Measurements from ENCODE around the gene GLI1. TPM values are rescaled to one million over a fixed set of nuclear protein-coding genes. Genes with fewer than 3 reads are reported as not detected.

The GLI1 gene
- total RNA-seq, 2 donors from 2014 or later: 1.7 to 11.5 TPM

GRCh38 chr12:57460841-57461275 is 1.3 kb downstream of the GLI1 start:
- DNase-seq (ENCODE audit: low spot score): no peak
- WGBS: 3% methylated on average over 19 of the region's 19 CpGs
- Histone ChIP-seq H3K36me3 (no peaks in the 10 kb centered on the region), H3K9me3 (no peaks in the 10 kb centered on the region), H3K27ac (peak overlapping the region; percentile 50 to 86), H3K4me3 (peak overlapping the region; percentile 55 to 60), H3K27me3 (replicated peaks; ENCODE audit: insufficient read depth) (no peaks in the 10 kb centered on the region), H3K4me1 (replicated peaks) (peaks cover 9% of the 10 kb centered on the region)
- intact Hi-C loops (cut with DNase I): loop anchor here (10.0 kb wide), 1 partner anchor 164 kb away; no protein-coding TSS in a partner anchor
- TF ChIP-seq POLR2AphosphoS5 (IDR thresholded peaks at IDR 0.05): no peak
- TF ChIP-seq POLR2A (IDR thresholded peaks at IDR 0.05): no peak
- TF ChIP-seq CTCF (IDR thresholded peaks at IDR 0.05): no peak

GRCh38 chr12:57461276-57461916 is 1.8 kb downstream of the GLI1 start:
- Histone ChIP-seq H3K27me3 (replicated peaks; ENCODE audit: insufficient read depth) (no peaks in the 10 kb centered on the region), H3K4me1 (replicated peaks) (peaks cover 9% of the 10 kb centered on the region), H3K27ac (peak overlapping the region; percentile 86 to 89), H3K36me3 (no peaks in the 10 kb centered on the region), H3K9me3 (no peaks in the 10 kb centered on the region), H3K4me3 (peak overlapping the region; percentile 55 to 60)
- DNase-seq (ENCODE audit: low spot score): peak; percentile 41
- no peak for TF ChIP-seq POLR2AphosphoS5 (IDR thresholded peaks at IDR 0.05)
- TF ChIP-seq CTCF (IDR thresholded peaks at IDR 0.05): no peak
- TF ChIP-seq POLR2A (IDR thresholded peaks at IDR 0.05): no peak
- 2% methylated on average over 32 of the region's 32 CpGs for WGBS
- intact Hi-C loops (cut with DNase I): loop anchor here (10.0 kb wide), 1 partner anchor 163 kb away; no protein-coding TSS in a partner anchor

GRCh38 chr12:57461917-57462250 is 2.3 kb downstream of the GLI1 start:
- intact Hi-C loops (cut with DNase I): loop anchor here (10.0 kb wide), 1 partner anchor 163 kb away; no protein-coding TSS in a partner anchor
- Histone ChIP-seq H3K9me3 (no peaks in the 10 kb centered on the region), H3K27me3 (replicated peaks; ENCODE audit: insufficient read depth) (no peaks in the 10 kb centered on the region), H3K4me3 (peak overlapping the region; percentile 55 to 60), H3K4me1 (replicated peaks) (peaks cover 9% of the 10 kb centered on the region), H3K27ac (peak overlapping the region; percentile 86 to 89), H3K36me3 (no peaks in the 10 kb centered on the region)
- TF ChIP-seq POLR2AphosphoS5 (IDR thresholded peaks at IDR 0.05) (no peak), CTCF (IDR thresholded peaks at IDR 0.05) (no peak), POLR2A (IDR thresholded peaks at IDR 0.05) (no peak)
- no peak for DNase-seq (ENCODE audit: low spot score)
- WGBS: under 1% methylated on average over 9 of the region's 9 CpGs

- H3K27me3 ChIP-seq (replicated peaks; ENCODE audit: insufficient read depth): no peaks in the 10 kb centered on the region
- H3K4me1 ChIP-seq (replicated peaks): peaks cover 9% of the 10 kb centered on the region
- peak; percentile 82 for DNase-seq (ENCODE audit: low spot score)
- H3K27ac ChIP-seq: peak overlapping the region; percentile 86 to 89
- H3K9me3 ChIP-seq: no peaks in the 10 kb centered on the region
- peak overlapping the region; percentile 55 to 60 for H3K4me3 ChIP-seq
- TF ChIP-seq POLR2A (IDR thresholded peaks at IDR 0.05) (peak; percentile 50), POLR2AphosphoS5 (IDR thresholded peaks at IDR 0.05) (peak; percentile 79), CTCF (IDR thresholded peaks at IDR 0.05) (peak; percentile 88 to 97 (median 94))
- no peaks in the 10 kb centered on the region for H3K36me3 ChIP-seq
- intact Hi-C loops (cut with DNase I): loop anchor here (10.0 kb wide), 1 partner anchor 162 kb away; no protein-coding TSS in a partner anchor
- WGBS: under 1% methylated on average over 21 of the region's 28 CpGs
Observed at GRCh38 chr12:57462251-57462911, 2.8 kb downstream of the GLI1 start.

Data from prostate gland (tissue), 2 donors.